HS-27A (cell line): ENCODE measurements around the gene SELENOF.
"Not testable (repeated sequence)": the region's sequence is repeated elsewhere in the genome, so short reads cannot be mapped to it uniquely, and the experiment has no call there.

Source experiments
- DNase-seq: peaks from one replicate; pipeline ENCODE4 v3.0.0-alpha.2; 2012; ENCODE audit warnings: low read depth, missing footprints

Gene SELENOF

DNA sequence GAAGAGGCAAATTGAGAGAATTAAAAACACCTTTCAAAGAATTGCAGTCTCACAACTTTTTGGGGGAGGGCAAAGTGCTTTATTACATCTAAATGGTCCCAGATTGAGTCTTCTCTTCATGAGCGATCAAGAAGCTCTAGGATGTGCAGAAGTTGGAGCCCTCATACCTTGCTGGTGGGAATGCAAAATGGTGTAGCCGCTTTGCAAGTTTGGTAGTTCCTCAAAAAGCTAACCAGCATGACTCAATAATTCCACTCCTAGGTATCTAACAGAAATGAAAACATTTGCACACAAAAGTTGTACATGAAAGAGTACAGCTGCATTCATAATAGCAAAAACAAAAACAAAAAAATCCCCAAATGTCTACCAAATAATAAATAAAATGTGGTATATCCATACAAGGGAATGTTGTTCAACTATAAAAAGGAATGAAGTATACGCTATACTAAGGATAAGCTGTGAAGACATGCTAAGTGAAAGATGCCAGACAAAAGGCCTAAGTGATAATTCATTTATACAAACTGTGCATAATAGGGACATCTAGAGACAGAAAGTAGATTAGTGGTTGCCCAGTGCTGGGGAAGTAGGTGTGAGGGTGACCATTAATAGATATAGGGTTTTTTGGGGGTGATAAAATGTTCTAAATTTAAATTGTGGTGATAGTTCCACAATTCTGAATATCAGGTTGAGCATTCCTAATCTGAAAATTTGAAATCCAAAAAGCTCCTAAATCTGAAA, 55.2 kb downstream of the SELENOF start:
- DNase-seq, result no peak

- DNase-seq, result no peak
Measured at GRCh38 chr1:86856196-86856595, 57.7 kb downstream of the SELENOF start.

DNA sequence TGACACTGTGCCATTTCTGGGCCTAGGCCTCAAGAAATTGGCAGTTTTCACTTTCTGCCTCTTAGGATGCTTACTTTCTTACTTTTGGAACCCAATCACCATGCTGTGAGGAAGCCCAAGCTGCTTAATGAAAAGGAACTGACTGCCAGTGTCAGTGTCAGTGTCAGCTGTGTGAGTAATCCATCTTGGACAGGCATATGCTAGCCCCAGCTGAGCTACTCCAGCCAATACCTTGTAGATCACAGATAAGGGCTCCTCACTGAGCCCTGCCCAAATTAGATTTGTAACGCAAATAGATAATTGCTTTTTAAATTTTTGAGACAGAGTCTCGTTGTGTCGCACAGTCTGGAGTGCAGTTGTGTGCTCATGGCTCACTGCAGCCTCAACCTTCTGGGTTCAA, 59.6 kb downstream of the SELENOF start:
- no peak for DNase-seq

- DNase-seq, result no peak
Measured at GRCh38 chr1:86852782-86853408, 61.0 kb downstream of the SELENOF start.

DNA sequence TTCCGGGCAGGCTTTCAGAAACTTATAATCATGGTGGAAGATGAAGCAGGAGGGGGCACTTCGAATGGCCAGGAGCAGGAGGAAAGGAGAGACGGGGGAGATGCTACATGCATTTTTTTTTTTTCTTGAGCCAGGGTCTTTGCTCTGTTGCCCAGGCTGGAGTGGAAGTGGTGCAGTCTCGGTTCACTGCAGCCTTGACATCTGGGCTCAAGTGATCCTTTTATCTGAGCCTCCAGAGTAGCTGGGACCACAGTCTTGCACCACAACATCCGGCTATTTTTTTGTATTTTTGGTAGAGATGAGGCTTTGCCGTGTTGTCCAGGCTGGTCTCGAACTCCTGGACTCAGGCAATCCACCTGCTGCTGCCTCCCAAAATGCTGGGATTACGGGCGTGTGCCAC, 61.6 kb downstream of the SELENOF start:
- DNase-seq, result no peak

- DNase-seq, result no peak
Measured at GRCh38 chr1:86849756-86850155, 64.2 kb downstream of the SELENOF start.

DNA sequence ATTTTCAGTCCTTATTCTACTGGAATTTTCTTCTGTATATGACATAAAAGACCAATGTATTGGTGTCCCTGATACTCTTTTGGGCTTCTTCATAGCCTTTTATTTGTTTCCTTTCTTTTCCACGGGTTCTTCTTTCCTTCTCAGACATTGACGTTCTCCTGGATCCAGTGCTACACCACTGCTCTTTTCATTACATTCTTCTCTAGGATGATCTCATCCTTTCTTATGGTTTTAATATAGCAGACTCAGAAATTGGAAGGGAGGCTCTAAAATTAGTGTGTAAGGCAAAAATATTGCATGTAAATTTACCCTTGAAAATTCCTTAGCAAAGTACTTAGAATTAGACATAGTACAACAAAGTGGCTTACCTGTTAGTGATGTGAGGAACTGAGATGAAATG, 65.3 kb downstream of the SELENOF start:
- no peak for DNase-seq

DNA sequence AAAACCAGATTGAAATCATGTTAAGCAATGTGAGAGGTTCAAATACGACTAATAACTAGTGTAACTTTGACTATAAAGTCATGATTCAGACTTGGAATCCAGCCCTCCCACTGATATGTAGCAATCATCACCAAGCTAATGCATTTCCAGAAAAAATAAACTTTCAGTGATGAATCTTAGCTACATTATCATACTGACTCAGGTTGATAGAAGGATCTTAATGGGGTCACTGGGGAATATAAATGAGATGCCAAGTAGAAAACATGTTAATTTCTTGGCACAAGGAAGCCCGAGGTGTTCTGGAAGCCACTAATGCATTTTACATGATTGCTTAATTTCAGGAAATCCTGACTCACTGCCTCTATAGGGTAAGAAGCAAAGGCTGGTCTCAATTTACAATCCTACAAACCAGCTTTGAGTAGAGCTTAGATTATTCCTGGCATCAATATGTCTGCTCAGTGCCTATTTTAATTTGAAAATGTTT, 67.7 kb downstream of the SELENOF start:
- peak; percentile 9 for DNase-seq

DNA sequence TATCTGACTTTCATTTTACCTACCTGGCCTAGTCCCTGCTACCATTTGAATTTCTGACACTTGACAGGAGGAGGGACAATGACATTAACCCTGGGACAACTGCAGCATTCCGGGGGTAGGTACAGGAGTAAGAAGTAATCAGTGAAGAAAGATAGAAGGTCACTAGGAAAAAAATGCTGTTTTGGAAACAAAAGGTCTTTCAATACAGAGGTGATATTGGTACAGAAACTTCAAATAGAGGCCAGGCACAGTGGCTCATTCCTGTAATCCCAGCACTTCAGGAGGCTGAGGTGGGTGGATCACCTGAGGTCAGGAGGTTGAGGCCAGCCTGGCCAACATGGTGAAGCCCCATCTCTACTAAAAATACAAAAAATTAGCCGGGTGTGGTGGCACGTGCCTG, 68.4 kb downstream of the SELENOF start:
- no peak for DNase-seq

DNA sequence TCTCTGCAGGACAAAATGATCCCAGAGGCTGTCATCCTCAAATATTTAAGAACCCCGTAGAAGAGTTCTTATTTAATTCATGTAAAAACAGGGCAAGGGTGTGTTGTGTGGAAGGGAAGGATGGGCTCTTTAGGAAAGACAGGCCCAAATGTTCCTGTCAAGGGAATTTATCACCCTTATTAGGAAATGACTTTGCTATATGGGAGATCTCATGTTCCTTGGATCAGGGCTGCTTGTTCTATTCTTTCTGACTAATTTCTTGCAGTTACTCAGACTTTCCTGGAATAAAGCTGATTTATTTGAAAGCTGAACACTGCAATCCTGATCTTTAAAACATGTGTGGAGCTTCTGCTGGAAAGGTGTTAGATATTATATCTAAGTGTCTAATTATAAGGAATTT, 72.8 kb downstream of the SELENOF start:
- DNase-seq, result no peak

DNA sequence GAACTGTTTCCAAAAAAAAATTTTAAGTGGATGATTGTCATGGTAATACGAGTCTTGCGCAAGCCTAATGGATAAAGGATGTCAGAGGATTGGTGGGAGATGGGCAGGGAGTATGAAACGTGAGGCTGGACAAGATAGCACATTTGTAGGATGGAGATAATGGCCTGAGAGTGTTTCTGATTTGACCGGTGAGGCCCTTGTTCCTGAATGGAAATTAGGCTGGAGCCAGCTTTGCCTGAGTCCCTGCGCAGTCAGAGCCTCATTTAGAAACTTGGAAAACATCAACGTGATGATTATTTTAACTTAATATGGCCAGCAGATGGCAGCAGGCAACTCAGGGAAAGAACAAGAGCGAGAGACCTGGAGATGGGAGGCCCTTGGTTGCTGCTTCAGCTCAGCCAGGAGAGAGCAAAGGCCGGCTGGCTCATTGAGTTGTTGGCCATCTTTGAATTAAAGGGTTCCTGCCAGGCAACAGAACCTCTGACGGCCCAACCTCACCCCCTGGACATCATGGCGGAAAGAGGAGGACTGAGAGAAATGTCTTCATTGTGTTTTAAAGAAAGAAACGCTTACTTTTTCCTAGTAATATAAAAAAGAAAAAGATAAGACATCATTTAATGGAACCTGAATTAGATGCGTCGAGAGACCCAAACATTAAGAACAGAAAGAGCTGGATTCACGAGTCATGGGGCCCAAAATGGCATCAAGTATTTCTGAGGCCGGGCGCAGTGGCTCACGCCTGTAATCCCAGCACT, 80.3 kb downstream of the SELENOF start:
- peak; percentile 50 for DNase-seq

GRCh38 chr1:86832433-86832832, 81.5 kb downstream of the SELENOF start:
- DNase-seq, result no peak

DNA sequence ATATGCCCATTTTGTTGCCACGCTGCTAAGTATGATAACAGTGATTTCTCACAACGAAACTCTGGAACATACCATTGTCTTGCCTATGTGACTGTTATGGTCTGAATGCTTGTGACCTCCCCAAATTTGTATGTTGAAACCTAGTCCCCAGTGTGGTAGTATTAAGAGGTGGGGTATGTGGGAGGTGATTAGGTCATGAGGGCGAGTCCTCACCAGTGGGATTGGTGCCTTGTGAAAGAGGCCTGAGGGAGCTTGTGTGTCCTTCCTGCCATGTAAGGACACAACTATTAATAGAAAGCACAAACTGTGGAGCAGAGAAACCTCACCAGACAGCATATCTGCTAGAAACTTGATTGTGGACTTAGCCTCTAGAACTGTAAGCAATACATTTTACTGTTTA, 84.6 kb downstream of the SELENOF start:
- no peak for DNase-seq

DNA sequence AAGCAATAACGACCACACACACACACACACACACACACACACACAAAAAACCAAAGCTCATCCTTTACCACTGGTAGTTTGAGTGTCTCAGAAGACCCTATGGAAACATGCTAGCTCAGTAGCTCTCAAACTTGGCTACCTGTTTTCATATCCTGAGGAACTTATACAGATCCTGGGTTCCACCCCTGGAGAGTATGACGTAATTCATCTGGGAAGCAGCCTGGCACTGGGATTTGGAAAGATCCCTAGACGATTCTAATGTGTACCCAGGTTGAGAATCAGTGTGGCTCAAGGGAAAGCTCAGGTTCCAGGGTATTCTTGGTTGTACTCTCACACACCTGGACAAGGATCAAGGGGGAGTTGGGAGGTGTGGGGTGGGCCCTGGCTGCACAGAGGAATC, 85.9 kb downstream of the SELENOF start:
- no peak for DNase-seq

- no peak for DNase-seq
Measured at GRCh38 chr1:86826856-86827255, 87.1 kb downstream of the SELENOF start.

GRCh38 chr1:86825319-86825718, 88.6 kb downstream of the SELENOF start:
- no peak for DNase-seq

DNA sequence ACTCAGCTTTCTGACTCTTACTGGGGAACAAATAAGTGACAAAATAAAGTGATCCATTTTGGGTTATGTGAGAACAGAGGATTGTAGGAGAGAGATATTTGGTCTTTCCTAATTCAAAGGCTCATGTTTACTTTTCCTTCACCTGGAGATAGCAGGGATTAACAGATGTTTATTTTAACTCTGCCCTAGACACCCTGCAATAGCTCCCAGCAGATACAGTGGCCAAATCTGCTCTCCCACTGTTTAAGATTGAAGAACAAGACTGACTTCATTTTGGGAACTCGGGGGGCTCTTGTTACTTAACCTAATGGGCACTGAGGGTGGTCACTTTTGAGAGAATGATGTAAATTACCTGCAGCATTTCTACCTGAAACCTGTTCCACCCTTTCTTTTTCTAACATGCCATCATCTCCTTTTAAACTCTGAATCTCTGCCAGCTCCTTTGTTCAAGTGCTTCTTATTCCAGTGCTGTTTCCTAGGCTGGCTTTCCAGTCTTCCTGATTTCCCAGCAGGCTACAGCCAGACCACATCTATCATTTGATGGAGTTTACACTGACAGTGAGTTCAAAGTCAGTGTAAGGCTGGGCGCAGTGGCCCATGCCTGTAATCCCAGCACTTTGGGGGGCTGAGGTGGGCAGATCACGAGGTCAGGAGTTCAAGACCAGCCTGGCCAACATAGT, 90.0 kb downstream of the SELENOF start:
- no peak for DNase-seq

DNA sequence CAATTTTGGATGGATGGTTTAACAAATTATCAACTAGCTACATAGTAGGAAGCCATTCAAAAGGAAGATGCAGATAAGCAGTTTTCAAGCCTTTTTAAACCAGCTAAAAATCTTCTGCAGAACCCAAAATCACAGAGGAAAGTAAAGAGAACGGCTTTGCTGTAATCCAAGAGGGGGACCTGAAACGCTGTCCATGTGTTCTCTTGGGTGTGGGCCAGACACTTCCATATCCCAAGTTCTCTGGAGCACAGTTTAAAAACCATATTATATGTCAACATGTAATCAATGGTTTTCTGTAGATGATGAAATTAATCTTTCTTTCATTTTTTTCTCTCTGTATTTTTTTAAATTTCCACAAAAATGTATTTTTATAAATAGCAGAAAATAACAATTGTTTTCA, 90.5 kb downstream of the SELENOF start:
- no peak for DNase-seq

DNA sequence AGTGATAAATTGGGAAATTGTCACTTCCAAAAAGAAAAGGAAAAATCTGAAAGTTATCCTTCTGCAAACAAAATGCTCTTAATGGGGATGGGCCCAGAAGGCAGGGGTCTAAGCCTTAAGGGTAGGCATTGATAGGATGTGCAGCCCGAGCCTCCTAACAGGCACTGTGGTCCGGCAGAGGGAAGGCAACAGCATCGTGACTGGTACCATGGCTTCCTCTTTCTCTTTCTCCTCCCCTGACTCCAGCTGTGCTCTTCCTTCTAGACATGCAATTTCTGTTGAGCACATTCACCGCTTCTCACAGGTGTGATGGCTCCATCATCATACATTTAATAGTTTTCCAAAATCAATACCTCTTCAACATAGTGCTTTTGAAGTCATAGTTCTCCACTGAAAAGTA, 91.5 kb downstream of the SELENOF start:
- no peak for DNase-seq

GRCh38 chr1:86821956-86822355, 92.0 kb downstream of the SELENOF start:
- no peak for DNase-seq

GRCh38 chr1:86819970-86820369, 94.0 kb downstream of the SELENOF start:
- not testable (repeated sequence) for DNase-seq

DNA sequence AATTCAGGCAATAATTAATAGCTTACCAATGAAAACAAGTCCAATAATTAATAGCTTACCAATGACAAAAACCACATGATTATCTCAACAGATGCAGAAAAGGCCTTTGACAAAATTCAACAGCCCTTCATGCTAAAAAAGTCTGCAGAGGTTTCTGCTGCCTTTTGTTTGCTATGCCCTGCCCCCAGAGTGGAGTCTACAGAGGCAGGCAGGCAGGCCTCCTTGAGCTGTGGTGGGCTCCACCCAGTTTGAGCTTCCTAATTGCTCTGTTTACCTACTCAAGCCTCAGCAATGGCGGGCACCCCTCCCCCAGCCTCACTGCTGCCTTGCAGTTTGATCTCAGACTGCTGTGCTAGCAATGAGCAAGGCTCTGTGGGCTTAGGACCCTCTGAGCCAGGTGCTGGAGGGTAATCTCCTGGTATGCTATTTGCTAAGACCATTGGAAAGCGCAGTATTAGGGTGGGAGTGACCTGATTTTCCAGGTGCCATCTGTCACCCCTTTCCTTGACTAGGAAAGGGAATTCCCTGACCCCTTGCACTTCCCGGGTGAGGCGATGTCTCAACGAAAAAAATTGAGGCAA, 96.6 kb downstream of the SELENOF start:
- DNase-seq, result not testable (repeated sequence)
